ENCODE data around the gene DENND1A. TPM values are rescaled to one million over a fixed set of nuclear protein-coding genes. Genes with fewer than 3 reads are reported as not detected.

Gene DENND1A
- total and polyA plus RNA-seq, 11 donors: 9.8 to 24.0 (median 14.7) TPM

- Histone ChIP-seq H3K36me3 (no peaks in the 10 kb centered on the region), H3K4me3 (no peak overlapping the region), H3K9me3 (peaks cover 0 to 4% (median 0%) of the 10 kb centered on the region in 12 donors), H3K27me3 (no peaks in the 10 kb centered on the region), H3K4me1 (peaks cover 0 to 32% (median 19%) of the 10 kb centered on the region in 12 donors), H3K27ac (peak overlapping the region in 1 of 12 donors; percentile 28)
- TF ChIP-seq CTCF (IDR thresholded peaks at IDR 0.05) (no peak), POLR2A (IDR thresholded peaks at IDR 0.05) (no peak)
- no peak for ATAC-seq
- no peak for DNase-seq
- 86 to 88% (median 87%) methylated on average over 3 of the region's 3 CpGs for WGBS, 4 donors
- intact Hi-C loops (cut with DNase I): no loop called here
Observed at GRCh38 chr9:123686829-123687192, 243.1 kb downstream of the DENND1A start.

- intact Hi-C loops (cut with DNase I): no loop called here
- TF ChIP-seq POLR2A (IDR thresholded peaks at IDR 0.05) (no peak), CTCF (IDR thresholded peaks at IDR 0.05) (no peak)
- peak in 2 of 5 donors; percentile 17 to 29 for DNase-seq
- H3K36me3 ChIP-seq: no peaks in the 10 kb centered on the region
- H3K27me3 ChIP-seq: no peaks in the 10 kb centered on the region
- peak; percentile 39 to 81 (median 68) for ATAC-seq
- H3K4me1 ChIP-seq: peaks cover 0 to 31% (median 19%) of the 10 kb centered on the region in 12 donors
- no peak overlapping the region for H3K27ac ChIP-seq
- no peak overlapping the region for H3K4me3 ChIP-seq
- peaks cover 0 to 8% (median 0%) of the 10 kb centered on the region in 12 donors for H3K9me3 ChIP-seq
- 39 to 48% (median 46%) methylated on average over 5 of the region's 5 CpGs for WGBS, 4 donors
Observed at GRCh38 chr9:123686131-123686828, 243.6 kb downstream of the DENND1A start.

GRCh38 chr9:123685489-123686083 lies 244.3 kb downstream of the DENND1A start:
- DNase-seq: no peak
- no peaks in the 10 kb centered on the region for H3K36me3 ChIP-seq
- H3K9me3 ChIP-seq: peaks cover 0 to 8% (median 0%) of the 10 kb centered on the region in 12 donors
- TF ChIP-seq CTCF (IDR thresholded peaks at IDR 0.05) (no peak), POLR2A (IDR thresholded peaks at IDR 0.05) (no peak)
- no peak for ATAC-seq
- H3K4me3 ChIP-seq: no peak overlapping the region
- H3K27ac ChIP-seq: no peak overlapping the region
- 86 to 98% (median 95%) methylated on average over 2 of the region's 2 CpGs for WGBS, 4 donors
- peaks cover 0 to 26% (median 19%) of the 10 kb centered on the region in 12 donors for H3K4me1 ChIP-seq
- intact Hi-C loops (cut with DNase I): no loop called here
- no peaks in the 10 kb centered on the region for H3K27me3 ChIP-seq

GRCh38 chr9:123684393-123685149 lies 245.4 kb downstream of the DENND1A start:
- WGBS, 4 donors: 78 to 85% (median 81%) methylated on average over 2 of the region's 2 CpGs
- DNase-seq (no peak), ATAC-seq (no peak)
- no peaks in the 10 kb centered on the region for H3K36me3 ChIP-seq
- TF ChIP-seq CTCF (IDR thresholded peaks at IDR 0.05): no peak
- no peak for TF ChIP-seq POLR2A (IDR thresholded peaks at IDR 0.05)
- peaks cover 0 to 33% (median 19%) of the 10 kb centered on the region in 12 donors for H3K4me1 ChIP-seq
- peaks cover 0 to 8% (median 0%) of the 10 kb centered on the region in 12 donors for H3K9me3 ChIP-seq
- no peak overlapping the region for H3K27ac ChIP-seq
- intact Hi-C loops (cut with DNase I): no loop called here
- no peaks in the 10 kb centered on the region for H3K27me3 ChIP-seq
- H3K4me3 ChIP-seq: no peak overlapping the region

Data from heart left ventricle (tissue), 16 donors.